HG02798 (cell line): Measurements from ENCODE around the gene CSAD.
A peak's percentile ranks its signal among the peaks of the same experiment; 100 is the strongest.
"Not testable (repeated sequence)": the region's sequence is repeated elsewhere in the genome, so short reads cannot be mapped to it uniquely, and the experiment has no call there.

Source experiments
- ATAC-seq: cut with Tn5 transposase; IDR thresholded peaks from one replicate; pipeline ENCODE4 v1.9.1; 2021; ENCODE audit warnings: mild to moderate bottlenecking; ENCODE audit not compliant: unreplicated experiment, poor library complexity

The CSAD gene

DNA sequence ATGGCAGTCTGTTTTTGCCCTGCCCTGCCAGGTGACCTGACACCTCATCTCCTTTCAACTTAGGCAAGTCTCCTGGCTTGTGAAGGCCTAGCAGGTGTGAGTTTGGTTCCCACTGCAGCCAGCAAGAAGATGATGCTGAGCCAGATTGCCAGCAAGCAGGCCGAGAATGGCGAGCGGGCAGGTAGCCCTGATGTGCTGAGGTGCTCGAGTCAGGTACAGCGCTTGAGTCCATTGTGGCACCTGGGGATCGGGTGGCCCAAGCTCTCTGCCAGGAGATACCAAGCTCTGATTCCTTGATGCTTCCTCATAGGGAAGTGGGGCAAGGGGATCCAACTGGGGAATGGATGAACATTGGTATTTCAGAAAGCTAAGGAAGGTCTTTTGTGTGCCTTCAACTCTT, 4.1 kb upstream of the CSAD start:
- no peak for ATAC-seq

DNA sequence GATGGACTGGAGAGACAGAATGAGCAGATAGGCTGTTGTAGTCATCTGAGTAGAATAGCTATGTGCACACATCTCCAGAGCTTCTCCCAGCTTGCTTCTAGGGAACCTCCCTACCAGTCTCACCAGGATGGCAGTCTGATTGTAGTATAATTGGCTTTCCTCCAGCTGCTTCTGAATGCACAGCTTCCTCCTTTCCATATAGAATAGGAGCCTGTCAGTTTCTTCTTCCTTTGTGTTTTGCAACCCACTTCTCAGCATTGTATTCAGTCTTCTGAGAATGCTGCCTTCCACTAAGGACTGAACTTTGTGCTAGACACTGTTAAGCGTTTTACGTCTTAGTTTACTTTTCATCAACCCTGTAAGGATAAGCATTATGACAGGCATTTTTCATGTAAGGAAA, 2.2 kb upstream of the CSAD start:
- ATAC-seq: no peak

DNA sequence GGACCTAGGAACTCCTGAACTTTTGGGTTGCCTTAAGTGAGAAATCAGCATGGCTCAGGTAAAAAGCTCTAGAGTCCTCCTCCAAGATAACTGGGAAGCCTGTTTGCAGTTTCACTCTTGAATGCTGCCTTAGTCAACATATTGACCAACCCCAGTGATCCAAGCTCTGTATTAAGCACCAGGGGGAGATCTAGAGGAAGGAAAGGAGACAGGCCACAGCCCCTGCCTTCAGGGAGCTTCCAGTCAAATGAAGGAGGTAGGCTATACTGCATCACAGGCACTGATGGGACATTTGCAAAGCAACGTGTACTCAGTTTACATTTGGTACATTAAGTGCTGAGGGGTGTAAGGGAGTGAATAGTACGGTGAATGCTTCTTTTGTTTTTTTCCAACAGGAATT, 1.2 kb upstream of the CSAD start:
- no peak for ATAC-seq

DNA sequence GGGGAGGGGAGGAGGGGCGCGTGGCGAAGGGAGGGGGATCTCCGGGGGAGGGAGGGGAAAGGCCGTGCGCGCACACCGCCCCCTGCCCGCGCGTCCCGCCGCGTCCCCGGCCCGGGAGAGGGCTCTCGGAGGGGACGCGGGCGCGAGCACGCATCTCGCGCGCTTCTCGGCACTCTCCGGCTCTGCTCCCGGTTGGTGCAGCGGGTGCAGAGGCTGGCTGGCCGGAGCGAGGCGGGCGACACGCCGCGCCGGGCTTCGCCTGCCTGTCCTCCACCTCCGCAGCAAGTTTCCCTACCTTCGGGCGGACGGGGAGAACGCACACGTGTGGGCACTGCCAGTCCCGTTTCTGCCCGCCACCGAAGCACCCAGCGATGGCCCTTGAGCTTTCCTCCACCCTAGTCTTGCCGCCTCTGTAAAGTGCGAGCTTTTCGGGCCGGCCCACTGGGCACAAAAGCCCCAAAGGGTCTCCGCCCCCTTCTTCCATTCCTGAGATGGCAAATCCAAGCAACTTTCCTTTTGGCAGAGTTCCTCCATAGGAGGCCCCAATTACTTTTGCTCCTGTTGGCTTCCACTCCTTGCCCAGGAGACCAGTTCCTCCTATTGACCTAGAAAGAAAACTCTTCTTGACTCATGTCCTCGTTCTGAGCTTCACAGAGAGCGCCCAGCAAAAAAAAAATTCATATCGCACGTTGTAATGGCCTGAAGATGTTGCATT, 363 bp upstream of the CSAD start:
- ATAC-seq: peak; percentile 54

DNA sequence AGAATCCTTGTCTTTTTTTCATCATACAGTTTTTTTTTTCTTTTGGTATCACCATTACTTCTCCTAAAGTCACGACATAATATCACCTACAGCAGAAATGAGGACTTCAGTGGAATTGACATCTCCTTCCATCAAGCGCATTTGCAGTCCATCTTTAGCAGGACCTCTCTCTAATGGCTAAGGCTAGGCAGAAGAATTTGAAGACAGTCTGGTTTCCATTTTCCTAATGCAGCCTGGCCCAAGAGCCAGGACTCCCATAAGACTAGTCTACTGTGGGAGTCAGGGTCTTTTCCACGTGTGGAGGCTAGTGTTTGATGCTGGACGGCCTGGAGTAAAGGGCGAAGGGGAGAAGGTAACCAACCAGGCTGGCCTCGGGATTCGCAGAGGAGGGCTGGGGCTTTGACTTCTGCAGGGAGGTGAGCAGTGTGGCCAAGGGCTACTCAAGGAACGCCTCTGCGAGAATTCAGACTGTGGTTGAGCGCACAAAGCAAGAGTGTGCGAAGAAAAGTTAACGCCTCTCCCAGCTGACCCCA, 972 bp downstream of the CSAD start:
- ATAC-seq: peak; percentile 18

DNA sequence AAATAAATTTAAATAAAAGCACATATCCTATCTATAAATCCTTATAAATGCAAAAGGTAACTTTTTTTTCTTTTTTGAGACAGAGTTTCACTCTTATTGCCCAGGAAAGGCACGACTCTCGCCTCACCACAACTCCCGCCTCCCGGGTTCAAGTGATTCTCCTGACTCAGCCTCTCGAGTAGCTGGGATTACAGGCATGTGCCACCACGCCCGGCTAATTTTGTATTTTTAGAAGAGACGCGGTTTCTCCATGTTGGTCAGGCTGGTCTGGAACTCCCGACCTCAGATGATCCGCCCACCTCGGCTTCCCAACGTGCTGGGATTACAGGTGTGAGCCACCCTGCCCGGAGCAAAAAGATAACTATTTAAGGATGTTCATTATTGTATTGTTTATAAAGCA, 1.9 kb downstream of the CSAD start:
- not testable (repeated sequence) for ATAC-seq

DNA sequence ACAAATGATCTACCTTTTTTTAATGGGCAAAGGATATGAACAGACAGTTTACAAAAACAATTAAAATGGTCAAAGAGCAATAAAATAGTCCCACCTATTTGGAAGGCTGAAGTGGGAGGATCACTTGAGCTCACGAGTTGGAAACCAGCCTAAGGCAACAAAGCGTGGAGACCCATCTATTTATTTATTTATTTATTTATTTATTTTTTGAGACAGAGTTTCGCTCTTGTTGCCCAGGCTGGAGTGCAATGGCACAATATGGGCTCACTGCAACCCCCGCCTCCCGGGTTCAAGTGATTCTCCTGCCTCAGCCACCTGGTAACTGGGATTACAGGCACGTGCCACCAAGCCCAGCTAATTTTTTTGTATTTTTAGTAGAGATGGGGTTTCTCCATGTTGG, 3.3 kb downstream of the CSAD start:
- not testable (repeated sequence) for ATAC-seq

DNA sequence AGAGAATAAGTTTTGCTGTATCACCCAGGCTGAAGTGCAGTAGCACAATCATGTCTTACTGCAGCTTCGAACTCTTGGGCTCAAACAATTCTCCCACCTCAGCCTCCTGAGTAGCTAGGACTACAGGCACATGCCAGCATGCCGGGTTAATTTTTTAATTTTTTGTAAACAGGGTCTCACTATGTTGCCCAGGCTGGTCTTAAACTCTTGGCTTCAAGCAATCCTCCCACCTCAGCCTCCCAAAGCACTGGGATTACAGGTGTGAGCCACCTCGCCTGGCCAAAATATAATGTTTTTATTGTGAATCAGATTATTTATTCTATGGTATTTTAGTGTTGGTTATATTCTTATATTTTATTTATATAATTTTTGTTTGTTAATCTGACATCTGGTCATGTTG, 4.0 kb downstream of the CSAD start:
- no peak for ATAC-seq

DNA sequence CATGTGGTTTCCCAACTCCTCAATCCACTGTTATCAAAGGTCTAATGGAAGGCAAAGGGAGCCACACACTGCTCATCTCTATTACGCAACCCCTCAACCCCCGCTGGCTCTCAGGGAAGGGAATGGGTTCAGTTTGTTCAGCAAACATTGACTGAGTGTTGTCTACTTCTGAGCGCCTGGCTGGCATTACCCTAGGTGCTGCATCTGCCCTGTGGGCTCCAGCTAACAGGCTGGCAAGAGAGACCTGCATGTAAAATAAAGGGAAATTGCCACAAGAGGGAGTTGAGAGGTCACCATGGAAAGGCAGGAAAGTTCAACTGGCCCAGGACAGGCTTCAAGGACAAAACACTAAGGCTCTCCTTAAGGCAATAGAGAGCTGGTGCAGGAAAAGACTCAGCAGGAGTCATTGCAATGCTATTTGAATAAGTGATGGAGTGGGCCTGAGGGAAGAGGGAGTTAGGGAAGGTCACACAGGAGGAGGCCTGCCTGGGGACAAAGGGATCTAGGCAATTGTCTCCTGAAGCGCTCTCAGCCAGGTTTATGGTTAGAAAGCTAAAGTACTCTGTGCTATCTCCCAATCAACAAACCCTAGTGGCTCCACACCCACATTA, 5.7 kb downstream of the CSAD start:
- no peak for ATAC-seq

DNA sequence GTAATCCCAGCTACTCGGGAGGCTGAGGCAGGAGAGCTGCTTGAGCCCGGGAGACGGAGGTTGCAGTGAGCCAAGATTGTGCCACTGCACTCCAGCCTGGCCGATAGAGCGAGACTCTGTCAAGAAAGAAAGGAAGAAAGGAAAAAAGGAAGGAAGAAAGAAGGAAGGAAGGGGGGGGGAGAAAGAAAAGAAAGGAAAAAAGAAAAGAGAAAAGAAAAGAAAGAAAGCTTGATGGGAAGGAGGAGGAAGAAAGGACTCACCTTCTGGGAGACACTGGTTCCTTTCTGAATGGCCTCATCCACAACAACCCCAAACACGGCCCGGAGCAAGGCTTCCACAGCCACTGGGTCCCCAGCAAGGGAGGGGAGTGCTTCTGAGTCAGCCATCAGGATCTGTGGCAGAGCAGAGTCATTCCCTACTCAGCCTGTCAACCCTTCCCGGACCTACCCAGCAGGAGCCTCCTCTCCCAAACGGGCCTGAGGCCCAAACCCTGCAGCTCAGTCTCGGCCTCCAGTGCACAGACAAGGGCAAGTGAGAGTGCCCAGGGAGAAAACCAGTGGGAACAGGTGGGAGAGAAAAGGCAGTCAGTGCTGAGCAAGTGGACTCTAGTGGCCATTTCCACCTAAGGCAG, 7.5 kb downstream of the CSAD start:
- no peak for ATAC-seq

DNA sequence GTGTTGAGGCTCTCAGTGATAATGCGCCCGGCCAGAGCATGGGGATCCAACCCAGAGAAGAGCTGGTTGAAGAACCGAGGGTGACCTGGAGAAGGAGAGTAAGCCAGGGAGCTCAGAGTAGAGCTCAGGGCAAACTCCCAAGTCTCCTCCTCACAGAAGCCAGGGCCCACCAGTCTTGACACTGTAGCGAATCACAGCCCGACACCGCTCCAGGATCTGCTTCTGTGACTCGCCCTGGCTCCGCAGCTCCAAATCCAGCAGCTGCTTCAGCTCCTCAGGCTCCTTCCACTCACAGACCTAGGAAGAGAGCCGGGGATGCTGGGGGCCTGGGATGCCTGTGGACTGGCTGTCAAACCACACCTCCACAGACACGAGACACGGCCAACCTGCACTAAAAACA, 8.4 kb downstream of the CSAD start:
- ATAC-seq: no peak

DNA sequence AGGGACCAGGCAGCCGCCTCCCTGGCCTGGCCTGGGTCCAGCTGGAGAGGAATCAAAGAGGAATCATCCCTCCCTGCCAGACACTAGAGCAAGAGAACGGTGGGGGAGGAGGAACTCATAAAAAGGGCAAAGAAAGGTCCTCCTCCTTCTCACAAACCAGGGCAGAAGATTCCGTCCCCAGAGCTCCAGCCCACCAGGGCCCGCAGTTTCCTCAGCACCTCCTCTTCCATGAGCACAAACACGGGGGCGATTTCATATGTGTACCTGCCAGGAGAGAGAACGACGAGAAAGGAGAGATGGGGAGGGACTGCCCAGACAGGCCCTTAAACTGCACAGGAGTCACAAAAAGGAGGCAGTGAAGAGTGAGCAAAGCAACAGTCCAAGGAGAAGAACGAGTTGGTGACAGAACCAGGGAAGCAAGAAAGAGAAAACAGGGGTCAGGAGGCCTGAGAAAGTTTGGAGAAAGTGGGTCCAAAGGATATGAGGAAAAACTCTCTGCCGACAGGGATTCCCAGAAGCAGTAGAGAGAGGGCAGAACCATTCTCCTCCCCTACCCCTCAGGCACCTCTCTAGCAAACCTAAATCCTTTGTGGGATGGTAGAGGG, 8.9 kb downstream of the CSAD start:
- ATAC-seq: no peak

DNA sequence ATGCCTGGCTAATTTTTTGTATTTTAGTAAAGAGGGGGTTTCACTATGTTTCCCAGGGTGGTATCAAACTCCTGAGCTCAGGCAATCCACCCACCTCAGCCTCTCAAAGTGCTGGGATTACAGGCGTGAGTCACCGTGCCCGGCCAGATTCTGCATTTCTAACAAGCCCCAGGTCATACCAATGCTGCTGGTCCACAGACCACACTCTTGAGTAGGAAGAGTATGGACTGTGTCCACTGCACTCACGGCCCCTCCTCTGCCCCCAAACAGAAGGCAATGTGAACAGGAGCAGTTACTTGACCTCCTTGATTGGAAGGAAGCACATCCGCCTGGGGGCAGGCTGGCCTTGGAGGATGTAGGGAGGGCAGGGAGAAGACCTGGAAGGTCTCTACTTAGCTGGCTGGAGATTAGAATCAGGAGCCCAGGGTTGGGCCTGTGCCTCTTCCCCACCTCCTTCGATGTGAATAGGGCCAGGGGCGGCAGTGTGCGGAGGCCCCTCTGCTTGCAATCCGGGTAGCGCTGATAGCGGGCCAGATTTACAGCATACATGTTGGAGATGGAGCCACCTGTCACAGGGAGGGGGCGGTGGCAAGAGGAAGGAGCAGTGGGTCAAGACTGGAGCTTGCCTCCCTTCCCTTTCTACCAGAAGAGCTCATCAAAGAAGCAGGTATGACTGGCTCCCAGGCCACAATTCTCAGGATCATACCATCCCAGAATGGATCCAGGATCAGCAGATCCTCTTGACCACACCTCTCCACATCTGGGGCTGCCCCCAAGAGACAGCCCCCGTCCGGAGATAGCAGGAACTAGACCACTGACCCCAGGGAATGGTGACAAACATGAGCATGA, 9.6 kb downstream of the CSAD start:
- no peak for ATAC-seq

DNA sequence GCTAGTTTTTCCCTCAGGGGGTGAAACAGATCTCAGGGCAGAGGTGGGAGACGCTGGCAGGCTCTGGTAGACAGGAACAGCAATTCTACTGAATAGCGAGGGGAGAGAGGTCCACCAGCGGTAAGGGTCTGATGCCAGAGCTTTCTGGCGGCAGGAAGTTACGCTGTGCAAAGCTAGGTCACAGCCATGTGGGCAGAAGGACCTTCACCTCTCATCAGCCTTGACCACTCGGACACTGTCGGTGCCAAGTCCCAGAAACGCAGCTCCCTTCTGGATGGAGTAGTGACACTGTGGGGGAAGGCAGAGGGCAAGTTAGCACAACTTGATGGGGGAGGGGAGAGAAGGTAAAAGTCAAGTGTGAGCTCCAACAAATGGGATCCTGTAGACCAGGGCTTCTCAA, 10.5 kb downstream of the CSAD start:
- ATAC-seq: no peak

DNA sequence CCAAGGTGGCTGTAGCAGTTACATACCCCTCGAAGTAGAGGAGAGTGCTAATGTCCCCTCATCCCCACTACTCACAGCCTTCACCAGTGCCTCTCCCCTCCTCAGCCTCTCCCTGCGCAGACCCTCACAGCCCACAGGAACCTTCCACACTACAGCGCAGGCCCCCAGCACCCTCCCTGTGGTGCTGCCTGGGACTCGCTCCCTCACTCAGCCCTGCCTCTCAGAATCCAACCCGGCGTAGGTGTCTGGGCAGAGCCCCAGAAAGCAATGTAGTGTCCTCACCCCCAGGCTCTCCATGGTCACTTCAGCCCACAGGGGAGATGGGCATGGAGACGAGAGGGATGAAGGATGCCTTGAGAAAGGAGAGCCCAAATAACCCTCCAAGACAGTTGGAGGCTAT, 11.1 kb downstream of the CSAD start:
- no peak for ATAC-seq

DNA sequence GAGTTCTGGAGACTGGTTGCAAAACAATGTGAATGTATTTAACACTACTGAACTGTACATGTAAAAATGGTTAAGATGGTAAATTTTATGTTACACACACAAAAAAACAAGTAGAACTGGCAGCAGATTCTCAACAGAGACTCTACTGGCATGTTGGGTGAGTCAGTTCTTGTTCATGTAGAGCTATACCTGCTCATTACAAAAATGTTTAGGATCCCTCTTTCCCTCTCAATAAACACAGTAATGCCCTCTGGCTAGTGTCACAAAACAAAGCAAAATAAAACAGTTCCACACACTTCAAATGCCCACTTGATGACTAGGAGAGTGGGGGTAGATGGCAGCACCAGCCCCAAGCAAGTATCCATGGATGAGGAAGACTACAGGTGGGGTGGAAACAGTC, 13.9 kb downstream of the CSAD start:
- ATAC-seq: no peak

DNA sequence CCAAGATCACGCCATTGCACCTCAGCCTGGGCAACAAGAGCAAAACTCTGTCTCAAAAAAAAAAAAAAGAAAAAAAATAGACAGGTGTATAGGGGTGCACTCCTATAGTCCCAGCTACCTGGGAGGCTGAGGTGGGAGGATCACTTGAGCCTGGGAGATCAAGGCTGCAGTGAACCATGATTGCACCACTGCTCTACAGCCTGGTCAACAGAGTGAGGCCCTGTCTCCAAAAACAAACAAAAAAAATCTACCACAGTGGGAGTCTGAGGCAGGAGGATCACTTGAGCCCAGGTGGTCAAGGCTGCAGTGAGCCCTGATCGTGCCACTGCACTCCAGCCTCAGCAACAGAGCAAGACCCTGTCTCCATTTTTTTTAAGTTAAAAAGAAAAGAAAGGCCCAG, 17.7 kb downstream of the CSAD start:
- not testable (repeated sequence) for ATAC-seq

DNA sequence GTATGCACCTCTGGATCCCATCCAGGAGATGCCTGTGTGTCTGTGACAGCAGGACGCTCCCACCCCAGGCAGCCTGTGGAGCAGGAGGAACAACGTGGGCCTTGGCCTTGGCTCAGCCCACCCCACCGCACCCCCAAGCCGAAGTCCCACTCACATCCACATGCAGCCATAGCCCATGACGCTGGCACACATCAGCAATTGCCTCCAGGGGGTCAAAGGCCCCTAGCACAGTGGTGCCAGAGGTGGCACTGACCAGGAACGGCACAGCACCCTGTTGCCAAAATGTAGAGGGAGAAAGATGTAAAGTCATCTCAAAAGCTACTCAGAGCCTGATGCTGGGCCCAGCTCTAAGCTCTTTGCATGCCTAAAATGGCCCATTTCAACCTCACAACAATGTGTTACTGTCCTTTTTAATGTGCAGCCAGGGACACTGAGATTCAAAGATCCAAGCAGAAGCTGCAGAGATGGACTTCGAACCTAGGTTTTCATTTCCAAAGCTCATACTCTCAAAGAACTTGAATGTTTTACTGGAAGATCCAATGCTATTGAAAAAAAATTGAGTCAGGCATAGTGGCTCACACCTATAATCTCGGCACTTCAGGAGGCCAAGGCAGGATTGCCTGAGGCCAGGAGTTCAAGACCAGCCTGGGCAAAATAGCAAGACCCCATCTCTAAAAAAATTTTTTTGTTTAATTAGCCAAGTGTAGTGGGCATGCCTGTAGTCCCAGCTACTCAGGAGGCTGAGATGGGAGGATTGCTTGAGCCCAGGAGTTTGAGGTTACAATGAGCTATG, 19.4 kb downstream of the CSAD start:
- ATAC-seq: no peak

DNA sequence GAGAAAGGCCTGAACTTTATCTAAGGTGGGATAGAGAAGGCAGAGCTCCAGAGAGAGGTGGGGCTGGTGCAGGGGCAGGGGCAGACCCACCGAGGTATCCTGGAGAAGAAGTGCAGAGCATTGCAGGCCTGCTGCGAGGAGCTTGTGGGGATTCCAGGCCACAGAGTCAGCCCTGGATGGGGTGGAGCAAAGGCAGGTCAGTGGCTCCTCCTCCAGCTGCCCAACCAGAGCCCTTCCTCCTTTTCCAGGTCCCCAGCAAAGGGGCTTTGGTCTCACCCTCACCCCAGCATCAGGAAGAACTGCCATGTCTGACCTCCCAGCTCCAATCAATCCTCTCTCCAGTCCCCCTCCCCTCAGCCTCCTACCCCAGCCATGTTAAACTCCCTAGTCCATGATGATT, 20.1 kb downstream of the CSAD start:
- ATAC-seq: no peak

DNA sequence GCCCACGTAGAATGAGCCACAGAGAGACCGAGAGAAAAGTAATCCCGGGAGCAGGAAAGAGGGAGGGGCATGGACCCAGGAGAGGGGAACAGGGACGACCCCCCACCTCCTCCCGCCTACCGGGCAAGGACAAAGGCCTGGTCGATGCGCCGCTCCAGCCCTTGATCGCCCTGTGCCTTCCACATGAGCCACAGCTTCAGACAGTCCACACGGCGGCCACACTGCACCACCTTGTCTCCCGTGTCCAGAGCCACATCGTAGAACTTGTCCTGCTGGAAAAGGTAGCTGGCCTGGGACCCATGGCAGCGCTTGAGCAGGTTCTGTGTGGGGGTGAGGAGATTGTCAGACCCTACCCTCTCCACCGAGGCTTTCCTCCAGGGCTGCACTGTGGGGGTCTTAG, 20.7 kb downstream of the CSAD start:
- ATAC-seq: no peak
